Neural progenitor cell (in vitro differentiated cells): ENCODE results near the gene EHF. TPM values are rescaled to one million over a fixed set of nuclear protein-coding genes. Genes with fewer than 3 reads are reported as not detected.

Source experiments
- DNase-seq: peaks from one replicate; pipeline ENCODE4 v3.0.0-alpha.2; 2016; ENCODE audit warnings: low spot score
- H2AFZ ChIP-seq: fragments of 200-600 bp; sonication (generic); replicated peaks from 2 replicates; pipeline ENCODE4 v1.6.1; 2016; ENCODE audit warnings: antibody characterized with exemption
- H3F3A ChIP-seq: fragments of 200-600 bp; sonication (generic); 2 replicates; pipeline ENCODE4 v1.6.1; 2016; ENCODE audit warnings: antibody characterized with exemption, low read depth
- H3K27ac ChIP-seq: fragments of 200-600 bp; sonication (generic); 2 replicates; pipeline ENCODE4 v1.5.1; 2016; ENCODE audit warnings: mild to moderate bottlenecking
- H3K27me3 ChIP-seq: fragments of 200-600 bp; sonication (generic); 2 replicates; pipeline ENCODE4 v1.6.1; 2016; ENCODE audit warnings: mild to moderate bottlenecking, moderate library complexity
- H3K36me3 ChIP-seq: fragments of 200-600 bp; sonication (generic); 2 replicates; pipeline ENCODE4 v1.5.1; 2016
- H3K4me1 ChIP-seq: fragments of 200-600 bp; sonication (generic); 2 replicates; pipeline ENCODE4 v1.6.1; 2016; ENCODE audit warnings: mixed run types
- H3K4me2 ChIP-seq: fragments of 200-600 bp; sonication (generic); 2 replicates; pipeline ENCODE4 v1.6.1; 2016
- H3K4me3 ChIP-seq: fragments of 200-600 bp; sonication (generic); 2 replicates; pipeline ENCODE4 v1.5.1; 2016
- H3K79me2 ChIP-seq: fragments of 200-600 bp; sonication (generic); 2 replicates; pipeline ENCODE4 v1.6.1; 2016; ENCODE audit warnings: low read depth
- H3K9ac ChIP-seq: fragments of 200-600 bp; sonication (generic); 2 replicates; pipeline ENCODE4 v1.6.1; 2016
- H3K9me3 ChIP-seq: fragments of 200-600 bp; sonication (generic); 2 replicates; pipeline ENCODE4 v1.5.1; 2016; ENCODE audit warnings: low read depth
- H4K20me1 ChIP-seq: fragments of 200-600 bp; sonication (generic); 2 replicates; pipeline ENCODE4 v1.6.1; 2016; ENCODE audit warnings: low read depth
- H3K27ac Mint-ChIP-seq: 3 replicates; pipeline ENCODE4 v1.8.0; 2021; ENCODE audit warnings: mixed read lengths
- H3K27me3 Mint-ChIP-seq: 2 replicates; pipeline ENCODE4 v1.8.0; 2022; ENCODE audit warnings: low read depth, mild to moderate bottlenecking, inconsistent platforms, moderate library complexity, mixed read lengths; ENCODE audit not compliant: insufficient read depth
- H3K36me3 Mint-ChIP-seq: 3 replicates; pipeline ENCODE4 v1.8.0; 2021; ENCODE audit warnings: mixed read lengths
- H3K4me1 Mint-ChIP-seq: 3 replicates; pipeline ENCODE4 v1.8.0; 2021; ENCODE audit warnings: mixed read lengths
- H3K4me3 Mint-ChIP-seq: 3 replicates; pipeline ENCODE4 v1.8.0; 2021; ENCODE audit warnings: mild to moderate bottlenecking, moderate library complexity, mixed read lengths
- H3K9me3 Mint-ChIP-seq: 3 replicates; pipeline ENCODE4 v1.8.0; 2020; ENCODE audit warnings: mixed read lengths
- CTCF ChIP-seq: fragments of 200-600 bp; sonication (generic); IDR thresholded peaks from 2 replicates; pipeline ENCODE4 v1.5.1; 2017; ENCODE audit warnings: antibody characterized with exemption, mild to moderate bottlenecking
- EZH2 ChIP-seq: fragments of 200-600 bp; sonication (generic); IDR thresholded peaks from 2 replicates; pipeline ENCODE4 v1.6.1; 2017; ENCODE audit warnings: antibody characterized with exemption, mild to moderate bottlenecking, moderate library complexity
- EZH2phosphoT487 ChIP-seq: fragments of 200-600 bp; sonication (generic); IDR thresholded peaks from 2 replicates; pipeline ENCODE4 v1.6.1; 2017; ENCODE audit warnings: antibody characterized with exemption
- total RNA-seq: library from RNA; depleted of rRNA; stranded (reverse); fragments of >200 nt; gene quantifications from 2 replicates; pipeline ENCODE4 v1.2.3, GENCODE V29; 2015; ENCODE audit warnings: low replicate concordance

The EHF gene
- total RNA-seq, 1 donor from 2014 or later: not detected

DNA sequence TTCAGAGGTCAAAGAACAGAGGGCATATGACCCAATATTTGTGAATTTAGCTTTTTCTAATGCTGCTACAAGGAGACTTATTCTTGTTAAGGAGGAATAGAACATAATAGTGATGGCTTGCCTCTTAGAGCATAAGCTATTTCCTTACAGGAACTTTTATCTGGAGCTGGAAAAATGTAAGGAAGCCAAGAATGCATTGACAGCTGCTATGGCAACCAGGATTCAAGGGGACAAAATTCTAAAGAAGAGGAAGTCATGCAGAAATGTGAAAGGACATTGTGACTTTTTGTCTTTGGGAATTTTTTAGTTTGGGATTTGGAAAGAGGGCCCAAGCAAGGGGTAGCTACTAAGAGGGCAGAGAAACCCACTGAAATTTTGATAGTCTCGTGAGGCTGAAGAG, 51.1 kb downstream of the EHF start:
- H3K27ac ChIP-seq: no peak overlapping the region
- H2AFZ ChIP-seq: peak overlapping the region; percentile 63
- peaks cover 20% of the 10 kb centered on the region for H3K4me1 Mint-ChIP-seq
- H3K79me2 ChIP-seq: no peaks in the 10 kb centered on the region
- H3K36me3 ChIP-seq: no peaks in the 10 kb centered on the region
- H3F3A ChIP-seq: peaks cover 3% of the 10 kb centered on the region
- TF ChIP-seq EZH2 (no peak), EZH2phosphoT487 (no peak), CTCF (no peak)
- no peaks in the 10 kb centered on the region for H4K20me1 ChIP-seq
- peak; percentile 64 for DNase-seq
- H3K27me3 Mint-ChIP-seq: no peaks in the 10 kb centered on the region
- no peaks in the 10 kb centered on the region for H3K9me3 ChIP-seq
- H3K27me3 ChIP-seq: no peaks in the 10 kb centered on the region
- no peaks in the 10 kb centered on the region for H3K36me3 Mint-ChIP-seq
- no peak overlapping the region for H3K9ac ChIP-seq
- H3K4me3 ChIP-seq: peak overlapping the region; percentile 8
- H3K9me3 Mint-ChIP-seq: peaks cover 16% of the 10 kb centered on the region
- H3K27ac Mint-ChIP-seq: peak overlapping the region; percentile 67
- peak overlapping the region; percentile 9 for H3K4me3 Mint-ChIP-seq
- H3K4me2 ChIP-seq: peak overlapping the region; percentile 61
- peaks cover 15% of the 10 kb centered on the region for H3K4me1 ChIP-seq

GRCh38 chr11:34674038-34674437, 53.1 kb downstream of the EHF start:
- TF ChIP-seq EZH2phosphoT487 (no peak), EZH2 (no peak), CTCF (no peak)
- H3K9me3 ChIP-seq: no peaks in the 10 kb centered on the region
- no peak overlapping the region for H3K27ac Mint-ChIP-seq

DNA sequence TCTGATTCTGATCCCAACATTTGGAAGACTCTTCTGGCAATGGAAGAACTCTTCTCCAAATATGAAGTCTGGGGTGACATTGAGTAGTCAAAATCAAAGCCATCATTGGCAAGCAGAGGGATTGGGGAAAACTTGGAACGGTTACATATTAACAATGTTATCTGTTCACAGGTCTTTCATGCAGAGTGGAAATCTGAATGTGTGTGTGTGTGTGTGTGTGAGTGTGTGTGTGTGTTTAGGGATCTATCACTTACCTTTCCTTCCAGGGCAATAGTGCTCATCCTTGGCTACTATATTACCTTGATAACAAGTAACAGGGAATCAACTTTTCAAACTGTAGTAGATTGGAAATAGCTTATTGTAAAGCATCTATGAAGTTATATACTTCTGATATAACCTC, 55.3 kb downstream of the EHF start:
- Mint-ChIP-seq H3K27ac (no peak overlapping the region), H3K9me3 (peaks cover 16% of the 10 kb centered on the region), H3K4me3 (no peak overlapping the region), H3K4me1 (peaks cover 18% of the 10 kb centered on the region), H3K27me3 (no peaks in the 10 kb centered on the region), H3K36me3 (no peaks in the 10 kb centered on the region)
- no peaks in the 10 kb centered on the region for H3K9me3 ChIP-seq
- no peak overlapping the region for H3K9ac ChIP-seq
- no peaks in the 10 kb centered on the region for H3K79me2 ChIP-seq
- TF ChIP-seq CTCF: no peak
- no peak for TF ChIP-seq EZH2phosphoT487
- TF ChIP-seq EZH2: no peak
- no peak for DNase-seq
- no peak overlapping the region for H2AFZ ChIP-seq
- H3K36me3 ChIP-seq: no peaks in the 10 kb centered on the region
- H3K27me3 ChIP-seq: no peaks in the 10 kb centered on the region
- H3K4me1 ChIP-seq: peaks cover 18% of the 10 kb centered on the region
- H3F3A ChIP-seq: peaks cover 3% of the 10 kb centered on the region
- no peaks in the 10 kb centered on the region for H4K20me1 ChIP-seq
- H3K4me2 ChIP-seq: no peak overlapping the region
- no peak overlapping the region for H3K4me3 ChIP-seq
- H3K27ac ChIP-seq: no peak overlapping the region

More at GRCh38 chr11:34674038-34674437, 53.1 kb downstream of the EHF start:
- no peak overlapping the region for H3K27ac ChIP-seq
- Mint-ChIP-seq H3K4me3 (no peak overlapping the region), H3K27me3 (no peaks in the 10 kb centered on the region), H3K4me1 (peaks cover 20% of the 10 kb centered on the region), H3K36me3 (no peaks in the 10 kb centered on the region), H3K9me3 (peaks cover 16% of the 10 kb centered on the region)
- H3K4me2 ChIP-seq: no peak overlapping the region
- no peaks in the 10 kb centered on the region for H4K20me1 ChIP-seq
- H3K36me3 ChIP-seq: no peaks in the 10 kb centered on the region
- H3K79me2 ChIP-seq: no peaks in the 10 kb centered on the region
- peaks cover 3% of the 10 kb centered on the region for H3F3A ChIP-seq
- H2AFZ ChIP-seq: no peak overlapping the region
- peaks cover 15% of the 10 kb centered on the region for H3K4me1 ChIP-seq
- H3K4me3 ChIP-seq: no peak overlapping the region
- DNase-seq: no peak
- H3K27me3 ChIP-seq: no peaks in the 10 kb centered on the region
- H3K9ac ChIP-seq: no peak overlapping the region
